ENCODE measurements around the gene ACOX3.

The ACOX3 gene

GRCh38 chr4:8385611-8386010, 54.9 kb downstream of the ACOX3 start:
- Mint-ChIP-seq H3K9me3 (no peaks in the 10 kb centered on the region), H3K4me3 (no peak overlapping the region), H3K36me3 (ENCODE audit: low read depth) (peaks cover 6% of the 10 kb centered on the region), H3K27me3 (no peaks in the 10 kb centered on the region), H3K4me1 (no peaks in the 10 kb centered on the region), H3K27ac (no peak overlapping the region)
- no peak for DNase-seq
- ATAC-seq: no peak

GRCh38 chr4:8385106-8385505, 55.4 kb downstream of the ACOX3 start:
- Mint-ChIP-seq H3K27ac (no peak overlapping the region), H3K4me3 (no peak overlapping the region)
- no peak for ATAC-seq

GRCh38 chr4:8384397-8385060, 56.0 kb downstream of the ACOX3 start:
- Mint-ChIP-seq H3K27me3 (no peaks in the 10 kb centered on the region), H3K9me3 (no peaks in the 10 kb centered on the region), H3K4me1 (no peaks in the 10 kb centered on the region), H3K36me3 (ENCODE audit: low read depth) (peaks cover 6% of the 10 kb centered on the region), H3K27ac (no peak overlapping the region), H3K4me3 (no peak overlapping the region)
- DNase-seq (no peak), ATAC-seq (no peak)

More at GRCh38 chr4:8385106-8385505, 55.4 kb downstream of the ACOX3 start:
- Mint-ChIP-seq H3K27me3 (no peaks in the 10 kb centered on the region), H3K9me3 (no peaks in the 10 kb centered on the region), H3K4me1 (no peaks in the 10 kb centered on the region), H3K36me3 (ENCODE audit: low read depth) (peaks cover 6% of the 10 kb centered on the region)
- DNase-seq: no peak

GRCh38 chr4:8383451-8384160, 56.9 kb downstream of the ACOX3 start:
- Mint-ChIP-seq H3K4me1 (no peaks in the 10 kb centered on the region), H3K36me3 (ENCODE audit: low read depth) (peaks cover 6% of the 10 kb centered on the region), H3K9me3 (no peaks in the 10 kb centered on the region), H3K4me3 (no peak overlapping the region), H3K27ac (no peak overlapping the region), H3K27me3 (no peaks in the 10 kb centered on the region)
- DNase-seq (no peak), ATAC-seq (no peak)

GRCh38 chr4:8383016-8383415, 57.5 kb downstream of the ACOX3 start:
- ATAC-seq (no peak), DNase-seq (no peak)
- Mint-ChIP-seq H3K4me1 (no peaks in the 10 kb centered on the region), H3K4me3 (no peak overlapping the region), H3K27ac (no peak overlapping the region), H3K27me3 (no peaks in the 10 kb centered on the region), H3K9me3 (no peaks in the 10 kb centered on the region), H3K36me3 (ENCODE audit: low read depth) (peaks cover 6% of the 10 kb centered on the region)

- no peaks in the 10 kb centered on the region for H3K4me1 Mint-ChIP-seq
- no peak for ATAC-seq
- H3K27ac Mint-ChIP-seq: no peak overlapping the region
- no peak overlapping the region for H3K4me3 Mint-ChIP-seq
- no peaks in the 10 kb centered on the region for H3K27me3 Mint-ChIP-seq
- DNase-seq: no peak
- peaks cover 1% of the 10 kb centered on the region for H3K36me3 Mint-ChIP-seq (ENCODE audit: low read depth)
- no peaks in the 10 kb centered on the region for H3K9me3 Mint-ChIP-seq
Measured at GRCh38 chr4:8381814-8382581, 58.5 kb downstream of the ACOX3 start.

- Mint-ChIP-seq H3K9me3 (no peaks in the 10 kb centered on the region), H3K4me1 (no peaks in the 10 kb centered on the region), H3K27ac (no peak overlapping the region), H3K36me3 (ENCODE audit: low read depth) (no peaks in the 10 kb centered on the region), H3K4me3 (no peak overlapping the region), H3K27me3 (no peaks in the 10 kb centered on the region)
- ATAC-seq (no peak), DNase-seq (no peak)
Measured at GRCh38 chr4:8380511-8381415, 59.8 kb downstream of the ACOX3 start.

- ATAC-seq: no peak
- Mint-ChIP-seq H3K27me3 (no peaks in the 10 kb centered on the region), H3K27ac (no peak overlapping the region), H3K4me3 (no peak overlapping the region), H3K36me3 (ENCODE audit: low read depth) (no peaks in the 10 kb centered on the region), H3K4me1 (no peaks in the 10 kb centered on the region), H3K9me3 (no peaks in the 10 kb centered on the region)
- no peak for DNase-seq
Measured at GRCh38 chr4:8379771-8380170, 60.8 kb downstream of the ACOX3 start.

GRCh38 chr4:8379281-8379680, 61.2 kb downstream of the ACOX3 start:
- DNase-seq: no peak
- Mint-ChIP-seq H3K9me3 (no peaks in the 10 kb centered on the region), H3K4me1 (no peaks in the 10 kb centered on the region), H3K27me3 (no peaks in the 10 kb centered on the region), H3K4me3 (no peak overlapping the region), H3K27ac (no peak overlapping the region), H3K36me3 (ENCODE audit: low read depth) (no peaks in the 10 kb centered on the region)
- no peak for ATAC-seq

GRCh38 chr4:8378776-8379175, 61.7 kb downstream of the ACOX3 start:
- DNase-seq: no peak
- Mint-ChIP-seq H3K4me1 (no peaks in the 10 kb centered on the region), H3K27me3 (no peaks in the 10 kb centered on the region), H3K36me3 (ENCODE audit: low read depth) (no peaks in the 10 kb centered on the region), H3K9me3 (no peaks in the 10 kb centered on the region), H3K4me3 (no peak overlapping the region), H3K27ac (no peak overlapping the region)
- ATAC-seq: no peak

- Mint-ChIP-seq H3K27me3 (no peaks in the 10 kb centered on the region), H3K4me1 (no peaks in the 10 kb centered on the region), H3K36me3 (ENCODE audit: low read depth) (no peaks in the 10 kb centered on the region), H3K4me3 (no peak overlapping the region), H3K9me3 (no peaks in the 10 kb centered on the region), H3K27ac (no peak overlapping the region)
- DNase-seq (no peak), ATAC-seq (no peak)
Measured at GRCh38 chr4:8378101-8378724, 62.3 kb downstream of the ACOX3 start.

GRCh38 chr4:8377103-8378075, 63.1 kb downstream of the ACOX3 start:
- no peak overlapping the region for H3K27ac Mint-ChIP-seq
- H3K27me3 Mint-ChIP-seq: no peaks in the 10 kb centered on the region
- H3K9me3 Mint-ChIP-seq: no peaks in the 10 kb centered on the region
- ATAC-seq (no peak), DNase-seq (no peak)
- no peaks in the 10 kb centered on the region for H3K4me1 Mint-ChIP-seq
- no peak overlapping the region for H3K4me3 Mint-ChIP-seq
- H3K36me3 Mint-ChIP-seq (ENCODE audit: low read depth): no peaks in the 10 kb centered on the region
